WTC11 (cell line): ENCODE measurements around the gene WWOX. TPM values are rescaled to one million over a fixed set of nuclear protein-coding genes. Genes with fewer than 3 reads are reported as not detected.

Source experiments
- ATAC-seq: fragments of 200-7000 bp; cut with Tn5 transposase; 2 replicates; pipeline ENCODE4 v1.10.0; 2021; ENCODE audit warnings: mild to moderate bottlenecking, moderate library complexity
- CTCF ChIA-PET: fragments of 300-600 bp; sonication (Branson Sonifier 250); formaldehyde crosslinking; loops from one replicate; lab custom pipeline; 2021; ENCODE audit warnings: antibody characterized with exemption; lab: Charles Lee
- POLR2A ChIA-PET: fragments of 350-600 bp; sonication (Branson Sonifier 250); formaldehyde crosslinking; loops from one replicate; lab custom pipeline; 2021; ENCODE audit warnings: antibody characterized with exemption; lab: Charles Lee
- DNase-seq: peaks from one replicate; pipeline ENCODE4 v3.0.0; 2021; ENCODE audit warnings: low spot score
- H3K27ac Mint-ChIP-seq: 2 replicates; pipeline ENCODE4 v1.8.0; 2021; ENCODE audit warnings: mixed read lengths
- H3K27me3 Mint-ChIP-seq: 2 replicates; pipeline ENCODE4 v1.8.0; 2021; ENCODE audit warnings: low read depth, mild to moderate bottlenecking, moderate library complexity, mixed read lengths
- H3K36me3 Mint-ChIP-seq: 2 replicates; pipeline ENCODE4 v1.8.0; 2021; ENCODE audit warnings: mixed read lengths
- H3K4me1 Mint-ChIP-seq: 2 replicates; pipeline ENCODE4 v1.8.0; 2022; ENCODE audit warnings: mixed read lengths
- H3K4me3 Mint-ChIP-seq: 2 replicates; pipeline ENCODE4 v1.8.0; 2021; ENCODE audit warnings: mild to moderate bottlenecking, moderate library complexity, mixed read lengths
- H3K9me3 Mint-ChIP-seq: 2 replicates; pipeline ENCODE4 v1.8.0; 2021; ENCODE audit warnings: mixed read lengths
- CREM ChIP-seq: sonication (generic); formaldehyde crosslinking; IDR thresholded peaks from 2 replicates; pipeline ENCODE4 v1.8.1; 2022; ENCODE audit warnings: mild to moderate bottlenecking, missing genetic modification reagents, moderate library complexity
- FOXK1 ChIP-seq: sonication (generic); formaldehyde crosslinking; IDR thresholded peaks from 2 replicates; pipeline ENCODE4 v1.8.0; 2022; ENCODE audit warnings: mild to moderate bottlenecking, moderate library complexity, missing genetic modification reagents
- GTF2I ChIP-seq: fragments of 250-450 bp; sonication (Bioruptor Pico); conservative IDR thresholded peaks from 2 replicates; pipeline ENCODE4 v1.4.0; 2021; ENCODE audit warnings: mild to moderate bottlenecking
- IRF2 ChIP-seq: sonication (generic); formaldehyde crosslinking; IDR thresholded peaks from 2 replicates; pipeline ENCODE4 v1.8.0; 2022; ENCODE audit warnings: low read depth, missing genetic modification reagents, borderline replicate concordance
- JAZF1 ChIP-seq: fragments of 250-450 bp; sonication (Bioruptor Pico); IDR thresholded peaks from 2 replicates; pipeline ENCODE4 v1.9.0; 2021; ENCODE audit warnings: moderate library complexity, mild to moderate bottlenecking, inconsistent platforms
- JUN ChIP-seq: sonication (generic); formaldehyde crosslinking; IDR thresholded peaks from 2 replicates; pipeline ENCODE4 v1.8.0; 2023; ENCODE audit warnings: mild to moderate bottlenecking, missing genetic modification reagents
- MYBL2 ChIP-seq: sonication (generic); formaldehyde crosslinking; IDR thresholded peaks from 2 replicates; pipeline ENCODE4 v1.8.1; 2023; ENCODE audit warnings: mild to moderate bottlenecking, moderate library complexity, missing genetic modification reagents
- NR3C1 ChIP-seq: sonication (generic); formaldehyde crosslinking; conservative IDR thresholded peaks from 2 replicates; pipeline ENCODE4 v1.8.1; 2023; ENCODE audit warnings: low read depth, mild to moderate bottlenecking, missing genetic modification reagents
- PRRX2 ChIP-seq: fragments of 250-450 bp; sonication (Bioruptor Pico); IDR thresholded peaks from 2 replicates; pipeline ENCODE4 v1.8.0; 2021; ENCODE audit warnings: mild to moderate bottlenecking
- TCF7 ChIP-seq: sonication (generic); formaldehyde crosslinking; IDR thresholded peaks from 2 replicates; pipeline ENCODE4 v1.8.0; 2022; ENCODE audit warnings: mild to moderate bottlenecking, low read depth, missing genetic modification reagents, moderate library complexity
- ZNF138 ChIP-seq: sonication (generic); formaldehyde crosslinking; conservative IDR thresholded peaks from 2 replicates; pipeline ENCODE4 v1.8.1; 2022; ENCODE audit warnings: mild to moderate bottlenecking, moderate library complexity, missing genetic modification reagents
- ZNF219 ChIP-seq: sonication (generic); formaldehyde crosslinking; IDR thresholded peaks from 2 replicates; pipeline ENCODE4 v1.8.0; 2023; ENCODE audit warnings: missing genetic modification reagents, mild to moderate bottlenecking, borderline replicate concordance
- ZNF281 ChIP-seq: sonication (generic); formaldehyde crosslinking; IDR thresholded peaks from 2 replicates; pipeline ENCODE4 v1.8.0; 2023; ENCODE audit warnings: mild to moderate bottlenecking, missing genetic modification reagents
- ZNF423 ChIP-seq: fragments of 250-450 bp; sonication (Bioruptor Pico); IDR thresholded peaks from 2 replicates; pipeline ENCODE4 v2.1.2; 2022; ENCODE audit warnings: mild to moderate bottlenecking, moderate library complexity
- total RNA-seq: library from RNA; stranded (reverse); gene quantifications from 3 replicates; pipeline ENCODE4 v1.2.3, GENCODE V29; 2021
- TF ChIP-seq, protein P1 (sequence below): sonication (generic); formaldehyde crosslinking; IDR thresholded peaks from 2 replicates; pipeline ENCODE4 v1.8.1; 2023; ENCODE audit warnings: mild to moderate bottlenecking, missing genetic modification reagents, borderline replicate concordance
- TF ChIP-seq, protein P2 (sequence below): sonication (generic); formaldehyde crosslinking; IDR thresholded peaks from 2 replicates; pipeline ENCODE4 v1.8.0; 2023; ENCODE audit warnings: missing genetic modification reagents, mild to moderate bottlenecking, borderline replicate concordance

WWOX gene
- total RNA-seq, 1 experiment from 2014 or later = 15.7 TPM

DNA sequence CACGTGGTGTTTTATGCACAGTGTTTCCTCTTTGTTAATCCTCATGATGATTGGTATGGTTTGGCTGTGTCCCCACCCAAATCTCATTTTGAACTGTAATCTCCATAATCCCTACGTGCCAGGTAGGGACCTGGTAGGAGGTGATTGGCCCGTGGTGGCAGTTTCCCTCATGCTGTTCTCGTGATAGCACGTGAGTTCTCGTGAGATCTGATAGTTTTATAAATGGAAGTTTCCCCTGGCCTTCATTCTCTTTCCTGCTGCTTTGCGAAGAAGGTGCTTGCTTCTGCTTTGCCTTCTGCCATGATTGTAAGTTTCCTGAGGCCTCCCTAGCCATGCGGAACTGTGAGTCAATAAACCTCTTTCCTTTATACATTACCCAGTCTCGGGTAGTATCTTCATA is 115.8 kb downstream of the WWOX start:
- TF ChIP-seq PRRX2 (CRISPR knock-in tag) = no peak
- TF ChIP-seq IRF2 (CRISPR knock-in tag) = no peak
- TF ChIP-seq TCF7 = no peak
- no peak for TF ChIP-seq ZNF138 (CRISPR knock-in tag)
- H3K27ac Mint-ChIP-seq = no peak overlapping the region
- ChIA-PET POLR2A (no interaction called here), CTCF (no interaction called here)
- ATAC-seq = no peak
- H3K4me3 Mint-ChIP-seq = no peak overlapping the region
- H3K36me3 Mint-ChIP-seq = no peaks in the 10 kb centered on the region
- H3K9me3 Mint-ChIP-seq = 0 out of 2 replicates have a peak, but pooled peaks cover 3% of the 10 kb centered on the region
- H3K4me1 Mint-ChIP-seq = peaks cover 18% of the 10 kb centered on the region
- DNase-seq = no peak
- H3K27me3 Mint-ChIP-seq = no peaks in the 10 kb centered on the region

DNA sequence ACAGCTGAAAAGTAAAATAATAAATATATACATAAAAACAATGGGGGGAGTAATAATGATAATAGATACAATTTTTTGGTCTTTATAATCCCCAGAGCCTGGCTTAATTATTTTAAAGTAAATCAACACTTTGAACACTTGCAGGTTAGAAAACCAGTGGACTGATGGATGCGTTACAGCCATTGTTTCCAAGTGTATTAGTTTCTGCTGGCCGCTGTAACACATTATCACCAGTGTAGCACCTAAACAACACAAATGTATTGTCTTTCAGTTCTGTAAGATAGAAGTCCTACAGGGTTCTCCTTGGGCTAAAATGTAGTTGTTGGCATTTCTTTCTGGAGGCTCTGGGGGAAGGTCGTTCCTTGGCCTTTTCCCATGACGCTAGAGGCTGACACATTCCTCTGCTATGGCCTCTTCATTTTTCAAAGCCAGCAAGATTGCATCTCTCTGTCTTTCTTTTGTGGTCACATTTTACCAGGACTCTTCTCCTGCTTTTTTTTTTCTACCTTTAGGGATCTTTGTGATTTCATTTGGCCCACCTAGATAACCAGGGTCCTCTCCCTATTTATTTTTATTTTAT is 116.8 kb downstream of the WWOX start:
- H3K27ac Mint-ChIP-seq = no peak overlapping the region
- peaks cover 17% of the 10 kb centered on the region for H3K4me1 Mint-ChIP-seq
- no peaks in the 10 kb centered on the region for H3K27me3 Mint-ChIP-seq
- H3K4me3 Mint-ChIP-seq = no peak overlapping the region
- no peak for ATAC-seq
- H3K9me3 Mint-ChIP-seq = 0 out of 2 replicates have a peak, but pooled peaks cover 3% of the 10 kb centered on the region
- ChIA-PET CTCF (no interaction called here), POLR2A (no interaction called here)
- TF ChIP-seq NR3C1 = no peak
- no peak for TF ChIP-seq ZNF219 (CRISPR knock-in tag)
- TF ChIP-seq FOXK1 (CRISPR knock-in tag) = no peak
- no peak for TF ChIP-seq ZNF423 (CRISPR knock-in tag)
- no peak for TF ChIP-seq ZNF281 (CRISPR knock-in tag)
- TF ChIP-seq JAZF1 (CRISPR knock-in tag) = no peak
- TF ChIP-seq IRF2 (CRISPR knock-in tag) = no peak
- TF ChIP-seq, protein P1, sequence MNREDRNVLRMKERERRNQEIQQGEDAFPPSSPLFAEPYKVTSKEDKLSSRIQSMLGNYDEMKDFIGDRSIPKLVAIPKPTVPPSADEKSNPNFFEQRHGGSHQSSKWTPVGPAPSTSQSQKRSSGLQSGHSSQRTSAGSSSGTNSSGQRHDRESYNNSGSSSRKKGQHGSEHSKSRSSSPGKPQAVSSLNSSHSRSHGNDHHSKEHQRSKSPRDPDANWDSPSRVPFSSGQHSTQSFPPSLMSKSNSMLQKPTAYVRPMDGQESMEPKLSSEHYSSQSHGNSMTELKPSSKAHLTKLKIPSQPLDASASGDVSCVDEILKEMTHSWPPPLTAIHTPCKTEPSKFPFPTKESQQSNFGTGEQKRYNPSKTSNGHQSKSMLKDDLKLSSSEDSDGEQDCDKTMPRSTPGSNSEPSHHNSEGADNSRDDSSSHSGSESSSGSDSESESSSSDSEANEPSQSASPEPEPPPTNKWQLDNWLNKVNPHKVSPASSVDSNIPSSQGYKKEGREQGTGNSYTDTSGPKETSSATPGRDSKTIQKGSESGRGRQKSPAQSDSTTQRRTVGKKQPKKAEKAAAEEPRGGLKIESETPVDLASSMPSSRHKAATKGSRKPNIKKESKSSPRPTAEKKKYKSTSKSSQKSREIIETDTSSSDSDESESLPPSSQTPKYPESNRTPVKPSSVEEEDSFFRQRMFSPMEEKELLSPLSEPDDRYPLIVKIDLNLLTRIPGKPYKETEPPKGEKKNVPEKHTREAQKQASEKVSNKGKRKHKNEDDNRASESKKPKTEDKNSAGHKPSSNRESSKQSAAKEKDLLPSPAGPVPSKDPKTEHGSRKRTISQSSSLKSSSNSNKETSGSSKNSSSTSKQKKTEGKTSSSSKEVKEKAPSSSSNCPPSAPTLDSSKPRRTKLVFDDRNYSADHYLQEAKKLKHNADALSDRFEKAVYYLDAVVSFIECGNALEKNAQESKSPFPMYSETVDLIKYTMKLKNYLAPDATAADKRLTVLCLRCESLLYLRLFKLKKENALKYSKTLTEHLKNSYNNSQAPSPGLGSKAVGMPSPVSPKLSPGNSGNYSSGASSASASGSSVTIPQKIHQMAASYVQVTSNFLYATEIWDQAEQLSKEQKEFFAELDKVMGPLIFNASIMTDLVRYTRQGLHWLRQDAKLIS (CRISPR knock-in tag) = no peak
- TF ChIP-seq, protein P2, sequence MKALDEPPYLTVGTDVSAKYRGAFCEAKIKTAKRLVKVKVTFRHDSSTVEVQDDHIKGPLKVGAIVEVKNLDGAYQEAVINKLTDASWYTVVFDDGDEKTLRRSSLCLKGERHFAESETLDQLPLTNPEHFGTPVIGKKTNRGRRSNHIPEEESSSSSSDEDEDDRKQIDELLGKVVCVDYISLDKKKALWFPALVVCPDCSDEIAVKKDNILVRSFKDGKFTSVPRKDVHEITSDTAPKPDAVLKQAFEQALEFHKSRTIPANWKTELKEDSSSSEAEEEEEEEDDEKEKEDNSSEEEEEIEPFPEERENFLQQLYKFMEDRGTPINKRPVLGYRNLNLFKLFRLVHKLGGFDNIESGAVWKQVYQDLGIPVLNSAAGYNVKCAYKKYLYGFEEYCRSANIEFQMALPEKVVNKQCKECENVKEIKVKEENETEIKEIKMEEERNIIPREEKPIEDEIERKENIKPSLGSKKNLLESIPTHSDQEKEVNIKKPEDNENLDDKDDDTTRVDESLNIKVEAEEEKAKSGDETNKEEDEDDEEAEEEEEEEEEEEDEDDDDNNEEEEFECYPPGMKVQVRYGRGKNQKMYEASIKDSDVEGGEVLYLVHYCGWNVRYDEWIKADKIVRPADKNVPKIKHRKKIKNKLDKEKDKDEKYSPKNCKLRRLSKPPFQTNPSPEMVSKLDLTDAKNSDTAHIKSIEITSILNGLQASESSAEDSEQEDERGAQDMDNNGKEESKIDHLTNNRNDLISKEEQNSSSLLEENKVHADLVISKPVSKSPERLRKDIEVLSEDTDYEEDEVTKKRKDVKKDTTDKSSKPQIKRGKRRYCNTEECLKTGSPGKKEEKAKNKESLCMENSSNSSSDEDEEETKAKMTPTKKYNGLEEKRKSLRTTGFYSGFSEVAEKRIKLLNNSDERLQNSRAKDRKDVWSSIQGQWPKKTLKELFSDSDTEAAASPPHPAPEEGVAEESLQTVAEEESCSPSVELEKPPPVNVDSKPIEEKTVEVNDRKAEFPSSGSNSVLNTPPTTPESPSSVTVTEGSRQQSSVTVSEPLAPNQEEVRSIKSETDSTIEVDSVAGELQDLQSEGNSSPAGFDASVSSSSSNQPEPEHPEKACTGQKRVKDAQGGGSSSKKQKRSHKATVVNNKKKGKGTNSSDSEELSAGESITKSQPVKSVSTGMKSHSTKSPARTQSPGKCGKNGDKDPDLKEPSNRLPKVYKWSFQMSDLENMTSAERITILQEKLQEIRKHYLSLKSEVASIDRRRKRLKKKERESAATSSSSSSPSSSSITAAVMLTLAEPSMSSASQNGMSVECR (CRISPR knock-in tag) = no peak
- no peak for TF ChIP-seq CREM
- TF ChIP-seq JUN (CRISPR knock-in tag) = no peak
- no peak for TF ChIP-seq MYBL2
- TF ChIP-seq GTF2I (CRISPR knock-in tag) = no peak
- no peak for DNase-seq
- no peaks in the 10 kb centered on the region for H3K36me3 Mint-ChIP-seq
